GM19023 (cell line): Measurements from ENCODE around the gene URI1.

ENCODE experiments used
- ATAC-seq: cut with Tn5 transposase; IDR thresholded peaks from one replicate; pipeline ENCODE4 v1.9.1; 2021; ENCODE audit warnings: mild to moderate bottlenecking, moderate library complexity; ENCODE audit not compliant: unreplicated experiment

Gene URI1

DNA sequence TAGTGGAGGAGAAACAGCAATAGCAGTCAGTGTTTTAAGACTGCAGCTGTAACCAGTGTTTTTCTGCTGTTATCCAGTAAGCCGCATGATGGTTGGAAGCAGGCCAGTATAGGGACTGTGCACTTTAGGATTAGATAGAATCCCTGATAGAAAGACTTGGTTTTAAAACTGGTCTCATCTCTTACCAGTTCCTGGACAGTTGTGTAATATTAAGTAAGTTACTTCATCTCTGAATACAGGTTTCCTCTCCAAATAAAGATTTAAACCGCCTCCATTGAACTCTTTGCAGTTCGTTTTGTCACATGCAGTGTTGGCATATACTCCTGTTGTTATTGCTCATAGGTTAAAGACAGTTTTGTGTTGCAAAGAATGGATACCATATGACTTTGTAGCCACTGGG, 25.6 kb downstream of the URI1 start:
- no peak for ATAC-seq

DNA sequence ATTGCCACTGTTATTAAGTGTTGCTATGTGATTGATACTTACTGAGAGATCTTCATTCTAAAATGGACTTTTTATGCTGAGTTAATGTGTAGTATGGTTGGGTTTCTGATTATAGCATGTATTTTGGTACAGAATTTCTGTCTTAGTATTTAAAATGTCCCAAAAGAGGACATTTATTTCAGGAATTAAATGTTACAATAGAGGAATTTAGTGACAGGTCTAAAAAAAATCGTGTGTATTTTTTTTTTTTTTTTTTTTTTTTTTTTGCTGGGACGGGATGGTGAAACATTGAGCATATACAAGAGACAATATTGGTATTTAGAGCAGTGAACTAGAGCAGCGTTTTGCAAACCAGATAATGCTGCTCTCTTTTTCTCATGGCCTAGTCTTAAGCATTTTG, 27.9 kb downstream of the URI1 start:
- no peak for ATAC-seq

DNA sequence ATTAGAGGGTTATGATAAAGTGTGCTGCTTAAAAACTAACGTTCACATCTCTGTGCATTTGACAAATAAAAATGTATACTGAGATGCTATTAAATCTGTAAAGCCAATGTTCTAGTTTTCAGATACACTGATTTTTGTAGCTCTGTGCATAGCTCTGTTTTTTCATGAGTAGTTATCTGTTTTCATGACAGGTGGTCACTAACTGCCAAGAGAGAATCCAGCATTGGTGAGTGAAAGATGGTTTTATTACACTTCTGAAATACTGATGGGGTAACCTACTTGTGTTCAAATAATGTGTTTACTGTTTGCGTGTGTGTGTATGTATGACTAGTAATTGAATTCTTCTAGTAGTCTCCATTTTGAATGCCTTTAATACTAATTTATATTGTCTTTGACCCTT, 29.0 kb downstream of the URI1 start:
- no peak for ATAC-seq

DNA sequence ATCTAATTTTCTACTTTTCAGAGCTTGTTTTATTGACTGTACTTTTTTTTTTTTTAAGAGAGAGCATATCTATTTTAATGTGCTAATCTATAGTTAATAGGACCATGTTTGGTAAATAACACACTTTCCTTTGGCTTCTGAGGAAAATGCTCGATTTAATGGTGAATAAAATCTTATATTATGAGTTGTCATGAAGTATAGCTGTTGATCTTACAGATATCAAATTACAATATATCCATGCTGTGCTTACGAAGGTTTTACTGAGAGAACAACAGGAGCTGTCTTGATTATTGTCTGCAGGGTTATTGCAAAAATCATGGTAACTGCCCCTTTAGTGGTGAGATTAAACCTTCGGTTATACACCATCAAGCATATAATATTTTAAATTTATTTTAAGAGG, 29.6 kb downstream of the URI1 start:
- ATAC-seq = no peak

DNA sequence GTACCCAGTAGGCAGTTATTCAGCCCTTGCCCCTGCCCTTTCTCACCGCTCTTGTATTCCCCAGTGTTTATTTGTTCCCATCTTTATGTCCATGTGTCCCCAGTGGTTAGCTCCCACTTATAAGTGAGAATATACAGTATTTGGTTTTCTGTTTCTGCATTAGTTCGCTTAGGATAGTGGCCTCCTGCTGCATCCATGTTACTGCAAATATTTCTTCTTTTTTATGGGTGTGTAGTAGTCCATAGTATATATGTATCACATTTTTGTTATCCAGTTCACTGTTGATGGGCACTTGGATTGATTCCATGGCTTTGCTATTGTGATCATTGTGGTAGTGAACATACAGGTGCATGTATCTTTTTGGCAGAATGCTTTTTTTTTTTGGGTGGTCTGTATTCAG, 32.7 kb downstream of the URI1 start:
- ATAC-seq = no peak

DNA sequence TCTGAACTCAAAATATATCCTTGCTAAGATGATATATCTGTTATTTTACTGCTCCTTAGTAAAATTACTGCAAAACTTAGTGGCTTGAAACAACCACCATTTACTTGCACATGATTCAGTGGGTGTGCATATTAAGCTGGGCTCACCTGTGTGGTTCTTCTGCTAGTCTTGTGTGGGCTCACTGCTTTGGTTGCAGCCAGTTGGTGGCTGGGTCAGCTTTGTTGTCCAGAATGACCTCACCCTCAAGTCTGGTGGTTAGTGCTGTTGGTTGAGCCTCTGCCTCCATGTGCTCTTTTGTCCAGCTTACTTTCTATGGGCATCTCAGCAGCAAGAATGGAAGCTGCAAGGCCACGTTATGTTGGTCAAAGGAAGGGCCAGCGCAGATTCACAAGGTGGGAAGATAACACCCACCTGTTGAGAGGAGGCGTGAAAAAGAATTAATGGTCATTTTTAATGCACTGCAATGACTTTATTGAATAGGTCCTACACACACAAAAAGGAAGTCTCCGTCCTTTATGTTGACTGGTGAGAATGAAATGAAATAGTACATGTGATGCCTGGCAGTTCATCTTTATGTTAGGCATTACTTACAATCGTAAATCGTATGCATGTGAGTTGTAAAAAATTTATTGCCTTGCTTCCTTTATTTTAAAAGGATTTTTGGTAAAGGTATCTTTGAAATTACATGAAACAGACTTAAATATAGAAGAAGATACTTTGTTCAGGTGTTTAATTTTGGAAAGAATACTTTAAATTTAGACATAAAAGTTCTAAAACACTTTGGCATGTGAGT, 34.3 kb downstream of the URI1 start:
- no peak for ATAC-seq

DNA sequence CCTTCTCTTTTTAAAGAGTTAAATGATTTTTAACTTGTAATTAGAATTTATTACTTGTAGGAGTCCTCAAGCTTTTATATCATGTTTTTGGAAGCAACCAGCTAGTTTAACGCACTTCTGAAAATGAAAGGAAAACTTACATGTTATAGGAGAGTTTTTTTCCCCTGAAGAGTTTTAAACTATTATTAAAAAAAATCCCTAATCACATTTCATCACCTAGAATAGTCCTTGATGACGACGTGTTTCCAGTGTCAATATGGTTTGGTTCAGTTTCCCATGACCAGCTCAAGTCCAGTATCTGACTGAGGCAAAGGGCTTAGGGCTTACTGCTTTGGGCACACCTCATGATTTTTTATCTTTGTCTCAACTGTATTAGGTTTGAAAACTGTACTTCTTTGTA, 36.0 kb downstream of the URI1 start:
- no peak for ATAC-seq

DNA sequence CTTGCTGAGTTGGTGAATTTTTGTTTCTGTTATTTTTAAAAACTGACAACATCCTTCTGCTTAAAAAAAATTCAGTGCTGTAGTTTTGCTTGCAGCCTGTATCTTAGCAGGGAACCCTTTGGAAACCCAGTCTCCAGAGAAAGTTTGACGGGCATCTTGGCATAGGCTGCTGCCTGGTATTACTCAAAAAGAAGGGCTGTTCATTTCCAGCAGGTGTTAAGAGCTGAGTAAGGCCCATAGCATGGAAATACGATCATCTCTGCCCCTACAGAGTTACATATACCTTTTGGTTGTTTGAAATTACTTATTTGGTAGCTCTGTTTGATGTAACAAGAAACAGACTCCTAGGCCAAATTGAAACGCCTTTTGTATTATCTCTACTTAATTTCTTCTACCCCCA, 41.5 kb downstream of the URI1 start:
- ATAC-seq = no peak

DNA sequence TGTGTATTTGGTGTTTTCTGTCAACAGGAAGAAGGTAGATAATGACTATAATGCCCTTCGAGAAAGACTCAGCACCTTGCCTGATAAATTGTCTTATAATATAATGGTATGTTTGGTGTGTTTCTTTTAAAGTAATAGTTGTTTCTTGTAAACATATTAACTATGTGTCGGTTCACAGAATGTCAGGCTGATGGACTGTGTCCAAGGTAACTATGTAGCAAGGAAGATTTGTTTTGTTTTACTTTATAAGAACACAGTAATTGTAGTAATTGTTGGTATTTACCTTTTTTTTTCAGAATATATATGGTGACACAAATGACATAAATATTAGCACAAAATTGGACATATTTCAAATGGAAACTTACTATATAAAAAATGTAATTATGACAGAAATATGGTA, 43.2 kb downstream of the URI1 start:
- ATAC-seq = no peak

DNA sequence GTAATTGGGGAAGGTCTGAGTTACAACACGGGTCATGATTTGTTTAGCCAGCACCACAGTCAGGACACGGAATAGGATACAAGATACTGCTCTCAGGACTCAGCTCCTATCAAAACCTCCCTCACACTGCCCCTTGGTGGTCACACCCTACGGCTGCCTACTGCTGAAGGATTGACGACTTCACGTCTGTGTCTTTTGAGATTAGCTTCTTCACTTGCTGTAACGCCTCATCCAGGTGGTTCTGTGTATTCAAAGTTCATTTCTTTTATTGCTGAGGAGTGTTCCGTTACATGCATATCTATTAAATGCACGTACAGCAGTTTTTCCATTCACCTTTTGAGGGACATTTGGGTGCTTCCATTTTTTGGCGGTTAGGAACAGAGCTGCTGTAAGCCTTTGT, 46.3 kb downstream of the URI1 start:
- no peak for ATAC-seq

DNA sequence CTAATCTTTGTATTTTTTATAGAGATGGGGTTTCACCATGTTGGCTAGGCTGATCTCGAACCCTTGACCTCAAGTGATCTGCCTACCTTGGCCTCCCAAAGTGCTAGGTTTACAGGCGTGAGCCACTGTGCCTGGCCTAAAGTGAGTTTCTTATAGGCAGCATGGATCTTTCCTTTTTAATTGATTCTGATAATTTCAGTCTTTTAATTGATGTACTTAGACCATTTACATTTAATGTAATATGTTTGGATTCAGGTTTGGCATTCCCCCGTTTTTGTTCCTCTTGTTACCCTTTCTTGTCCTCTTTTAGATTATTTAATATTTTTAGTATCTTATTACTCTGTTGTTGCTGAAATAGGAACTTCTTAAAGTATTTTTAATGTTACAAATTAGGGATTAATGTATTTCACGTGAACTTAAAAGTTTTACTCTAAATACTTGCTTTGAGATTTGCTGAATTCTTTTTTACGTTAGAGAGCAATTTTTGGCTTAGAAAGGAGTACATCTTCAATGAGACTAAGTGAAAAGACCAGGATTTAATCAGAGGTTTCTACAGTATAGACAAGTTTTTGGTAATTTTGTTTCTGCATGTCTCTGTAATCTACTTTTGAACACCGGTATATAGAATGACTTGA, 50.3 kb downstream of the URI1 start:
- ATAC-seq = no peak

DNA sequence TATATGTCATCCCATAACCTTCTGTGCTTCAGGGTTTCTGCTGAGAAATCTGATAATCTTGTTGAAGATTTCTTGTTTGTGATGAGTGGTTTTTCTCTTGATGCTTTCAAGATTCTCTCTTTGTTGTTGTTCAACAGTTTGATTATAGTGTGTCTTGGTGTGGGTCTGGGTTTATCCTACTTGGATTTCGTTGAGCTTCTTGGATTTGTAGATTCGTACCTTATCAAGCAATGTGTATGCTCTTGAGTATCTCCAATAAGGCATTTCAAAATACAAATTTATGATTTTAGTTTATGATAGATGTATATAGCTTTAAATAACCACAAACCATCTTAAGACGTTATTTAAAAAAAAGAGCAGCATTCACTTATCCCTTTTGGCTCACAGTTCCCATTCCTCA, 57.5 kb downstream of the URI1 start:
- ATAC-seq = no peak

DNA sequence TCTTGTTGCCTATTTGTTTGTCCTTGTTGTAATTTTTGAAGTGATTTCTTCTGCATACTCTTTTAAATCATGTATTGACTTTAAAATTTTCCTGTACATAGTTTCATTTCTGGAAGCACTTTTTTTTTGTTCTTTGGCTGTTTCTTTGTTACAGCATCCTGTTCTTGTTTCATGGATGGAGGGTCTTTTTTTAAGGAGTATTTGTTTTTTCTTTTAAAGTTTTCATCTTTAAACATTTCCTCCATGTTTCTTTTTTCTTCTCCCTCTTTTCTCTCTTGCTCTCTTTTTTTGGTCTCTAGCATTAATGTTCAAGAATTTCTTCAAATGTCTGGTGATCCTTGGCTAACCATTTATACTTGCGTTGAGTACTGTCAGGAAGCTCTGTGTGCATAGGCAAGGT, 58.8 kb downstream of the URI1 start:
- no peak for ATAC-seq

DNA sequence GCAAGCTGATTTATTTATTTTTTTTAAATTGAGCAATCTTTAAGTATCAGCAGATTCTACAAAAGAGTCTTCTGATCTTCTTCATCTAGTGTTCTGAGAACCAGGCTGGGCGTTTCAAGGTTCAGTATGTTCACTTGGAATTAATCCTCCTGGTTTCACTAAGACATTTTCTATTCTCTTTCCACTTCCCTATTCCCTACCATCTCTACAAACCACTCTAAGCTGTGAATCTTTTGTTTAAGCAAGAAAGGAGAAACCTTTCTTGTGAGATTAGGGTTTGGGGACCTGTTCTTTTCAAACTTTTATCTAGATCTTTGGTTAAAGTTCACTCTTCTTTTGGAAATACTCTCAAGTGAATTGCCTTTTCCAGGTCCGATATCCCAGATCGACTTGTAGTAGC, 59.3 kb downstream of the URI1 start:
- no peak for ATAC-seq

DNA sequence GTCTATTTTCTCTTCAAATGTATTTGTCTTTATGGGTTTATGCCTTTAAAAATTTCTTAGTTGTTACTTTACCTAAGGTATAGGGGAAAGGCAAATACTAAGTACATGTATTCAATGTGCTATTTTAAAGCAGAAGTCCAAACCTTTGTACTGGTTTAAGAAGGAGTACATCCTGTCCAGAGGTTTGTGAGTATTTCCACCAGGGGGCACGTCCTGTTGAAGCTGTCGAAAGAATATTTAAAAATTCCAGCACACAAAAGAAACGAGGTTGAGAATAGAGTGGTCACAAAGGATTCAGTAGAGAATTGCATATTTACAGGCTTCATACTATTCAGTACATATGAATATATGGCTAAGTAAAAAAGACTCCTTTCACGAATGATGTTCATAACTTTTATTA, 59.8 kb downstream of the URI1 start:
- ATAC-seq = no peak

DNA sequence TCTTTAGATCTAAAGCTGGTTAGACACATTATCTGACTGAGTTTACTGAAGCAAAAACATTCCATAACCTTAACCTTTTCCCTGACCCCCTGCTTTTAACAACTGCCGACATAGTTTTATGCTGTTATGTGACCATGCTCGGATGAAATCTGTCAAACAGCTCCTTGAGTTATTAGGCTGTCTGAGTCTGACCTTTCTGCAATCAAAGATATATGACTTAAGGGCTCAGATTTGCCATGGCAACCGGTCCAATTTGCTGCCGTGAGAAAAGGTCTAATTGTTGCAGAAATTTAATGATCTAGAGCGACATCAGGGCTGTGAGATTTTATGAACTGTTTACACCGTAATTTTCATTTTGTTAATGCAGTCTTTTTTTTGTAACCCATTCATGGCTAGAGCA, 61.8 kb downstream of the URI1 start:
- ATAC-seq = no peak

DNA sequence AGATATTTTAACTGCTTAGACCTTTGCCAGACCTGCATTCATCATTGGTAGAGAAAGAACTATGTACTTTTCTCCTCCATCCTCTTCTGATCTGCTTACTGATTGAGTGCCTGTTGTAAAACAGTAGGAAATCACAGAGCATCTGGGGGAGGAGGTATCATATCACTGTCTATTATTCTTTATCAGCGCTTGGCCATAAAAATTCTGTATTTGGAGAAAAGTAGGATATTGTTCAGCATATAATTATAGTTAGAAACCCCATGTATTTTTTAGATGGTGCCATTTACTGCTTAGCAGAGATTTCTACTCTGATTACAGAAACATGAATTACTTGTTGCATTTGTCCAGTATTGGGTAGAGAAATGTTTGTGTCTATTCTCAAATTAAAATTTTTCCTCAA, 62.4 kb downstream of the URI1 start:
- ATAC-seq = no peak

DNA sequence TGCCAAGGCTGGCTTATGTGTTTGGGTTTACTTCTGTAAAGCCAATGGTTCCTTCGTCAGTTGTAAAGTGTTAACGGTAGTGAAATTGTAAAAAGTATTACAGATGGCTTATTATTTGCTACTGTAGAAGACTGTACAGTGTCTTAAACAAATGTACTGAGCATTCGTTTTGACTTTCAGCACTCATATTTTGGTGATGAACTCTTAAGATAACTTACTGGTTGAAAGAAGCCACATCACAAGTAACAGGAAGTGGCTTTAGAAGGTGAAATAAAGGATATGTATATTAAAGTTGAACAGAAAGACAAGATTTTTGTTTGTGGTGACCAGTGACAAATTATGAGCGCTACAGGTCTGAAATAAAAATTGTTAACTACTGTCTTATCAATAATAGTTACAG, 64.2 kb downstream of the URI1 start:
- ATAC-seq = no peak

DNA sequence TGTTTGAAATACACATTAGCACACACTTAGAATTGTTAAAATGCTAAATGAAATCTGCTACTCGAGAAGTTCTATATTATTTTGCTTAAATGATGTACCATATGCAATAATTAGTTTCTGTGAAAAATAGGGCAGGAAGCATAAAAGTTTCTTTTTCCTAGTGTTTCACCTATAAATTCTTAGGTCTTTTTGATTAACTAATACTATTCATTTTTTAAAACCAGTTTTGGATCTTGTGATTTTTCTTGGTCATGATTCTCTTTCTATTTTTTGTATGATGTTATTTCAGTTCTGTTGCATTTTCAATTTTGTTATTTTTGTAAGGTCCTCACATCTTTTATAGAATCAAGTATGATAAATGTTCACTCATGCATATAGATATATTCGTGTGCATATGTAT, 66.1 kb downstream of the URI1 start:
- ATAC-seq = no peak

DNA sequence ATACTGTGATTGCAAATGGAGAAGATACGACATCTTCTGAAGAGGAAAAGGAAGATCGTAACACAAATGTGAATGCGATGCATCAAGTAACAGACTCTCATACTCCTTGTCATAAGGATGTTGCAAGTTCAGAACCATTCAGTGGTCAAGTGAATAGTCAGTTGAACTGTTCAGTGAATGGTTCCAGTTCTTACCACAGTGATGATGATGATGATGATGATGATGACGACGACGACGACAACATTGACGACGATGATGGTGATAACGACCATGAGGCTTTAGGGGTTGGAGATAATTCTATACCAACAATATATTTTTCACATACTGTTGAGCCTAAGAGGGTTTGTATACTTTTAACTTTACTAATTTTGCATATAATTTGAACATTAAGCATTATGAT, 67.0 kb downstream of the URI1 start:
- no peak for ATAC-seq

DNA sequence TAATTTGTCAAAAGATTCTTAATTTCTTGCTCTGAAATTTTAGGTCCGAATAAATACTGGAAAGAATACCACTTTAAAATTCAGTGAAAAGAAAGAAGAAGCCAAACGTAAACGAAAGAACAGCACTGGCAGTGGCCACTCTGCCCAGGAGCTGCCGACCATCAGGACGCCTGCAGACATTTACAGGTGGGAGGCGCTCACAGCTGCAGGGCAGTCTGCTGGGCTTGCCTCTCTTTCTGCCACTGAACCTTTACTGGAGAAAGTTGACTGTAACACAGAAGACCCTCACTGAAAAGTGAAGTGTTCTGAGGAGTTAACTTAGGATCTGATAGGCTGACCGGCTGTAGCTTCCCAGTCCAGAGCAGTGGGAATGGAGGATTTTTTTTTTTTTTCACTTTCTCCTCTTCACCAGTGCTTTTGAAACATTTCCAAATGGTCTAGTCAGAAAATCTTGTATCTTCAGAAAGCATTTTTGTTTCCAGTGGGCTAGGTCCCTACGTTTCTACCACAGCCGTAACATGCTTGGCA, 69.1 kb downstream of the URI1 start:
- ATAC-seq = no peak

DNA sequence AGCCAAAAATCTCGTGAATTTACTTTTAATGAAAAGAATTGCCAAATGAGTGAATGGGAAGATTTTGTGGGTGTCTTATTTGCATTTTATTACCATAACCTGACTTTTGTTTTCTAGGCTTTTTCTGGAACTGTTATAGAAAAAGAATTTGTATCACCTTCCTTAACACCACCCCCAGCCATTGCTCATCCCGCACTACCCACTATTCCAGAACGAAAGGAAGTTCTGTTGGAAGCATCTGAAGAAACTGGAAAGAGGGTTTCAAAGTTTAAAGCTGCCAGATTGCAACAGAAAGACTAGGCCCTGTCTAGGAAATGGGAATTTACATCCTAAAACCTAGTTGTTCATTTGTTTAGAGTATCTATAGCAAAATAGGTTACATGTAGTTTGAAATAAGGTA, 72.7 kb downstream of the URI1 start:
- no peak for ATAC-seq

DNA sequence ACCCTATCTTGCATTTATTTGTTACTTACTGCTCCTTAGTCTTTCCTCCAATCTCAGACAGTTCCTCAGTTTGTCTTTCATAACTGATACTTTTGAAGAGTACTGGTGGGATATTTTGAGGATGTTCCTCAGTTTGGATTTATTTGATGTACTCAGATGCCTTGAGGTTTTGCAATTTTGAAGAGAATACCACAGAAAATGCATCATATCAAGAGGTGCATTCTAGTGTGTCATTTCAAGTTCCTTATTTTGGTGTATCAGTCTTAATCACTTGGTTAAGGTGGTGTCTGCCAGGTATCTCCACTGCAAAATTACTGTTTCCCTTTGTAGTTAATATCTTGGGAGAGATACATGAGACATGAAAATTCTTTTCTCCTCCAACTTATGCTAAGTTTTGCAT, 75.1 kb downstream of the URI1 start:
- no peak for ATAC-seq
